ENCODE results near the gene SLCO2B1.

GRCh38 chr11:75196426-75196825 lies 45.5 kb downstream of the SLCO2B1 start:
- no peak for TF ChIP-seq CTCF (IDR thresholded peaks at IDR 0.05; ENCODE audit: borderline replicate concordance, extremely low read depth, low read length, poor library complexity, severe bottlenecking)
- no peak for TF ChIP-seq EZH2 (IDR thresholded peaks at IDR 0.05; ENCODE audit: borderline replicate concordance, low read depth, low read length, severe bottlenecking)
